OCI-LY1 (cell line): ENCODE results near the gene SLC24A3.

ENCODE experiments used
- H2AFZ ChIP-seq: fragments of 200-600 bp; sonication (generic), shearing (Covaris generic); 2 replicates; pipeline ENCODE4 v1.6.0; 2014; ENCODE audit warnings: antibody characterized with exemption, mild to moderate bottlenecking, low read length
- H3F3A ChIP-seq: fragments of 200-600 bp; sonication (generic), shearing (Covaris generic); 2 replicates; pipeline ENCODE4 v1.6.0; 2014; ENCODE audit warnings: mild to moderate bottlenecking, antibody characterized with exemption, low read length, moderate library complexity; ENCODE audit not compliant: insufficient read depth
- H3K27ac ChIP-seq: fragments of 200-600 bp; sonication (generic); 2 replicates; pipeline ENCODE4 v1.5.1; 2014; ENCODE audit warnings: low read length, mixed run types, mild to moderate bottlenecking, low read depth; ENCODE audit not compliant: poor library complexity, severe bottlenecking
- H3K27me3 ChIP-seq: fragments of 200-600 bp; sonication (generic); 2 replicates; pipeline ENCODE4 v1.6.0; 2014; ENCODE audit warnings: antibody characterized with exemption, mild to moderate bottlenecking, low read length, moderate library complexity; ENCODE audit not compliant: insufficient read depth
- H3K36me3 ChIP-seq: fragments of 200-600 bp; sonication (generic); 2 replicates; pipeline ENCODE4 v1.6.1; 2014; ENCODE audit warnings: mild to moderate bottlenecking, antibody characterized with exemption, low read length, moderate library complexity, mixed read lengths; ENCODE audit not compliant: insufficient read depth
- H3K4me1 ChIP-seq: fragments of 200-600 bp; sonication (generic); 2 replicates; pipeline ENCODE4 v1.5.1; 2014; ENCODE audit warnings: mild to moderate bottlenecking, low read length, moderate library complexity; ENCODE audit not compliant: insufficient read depth, severe bottlenecking
- H3K4me2 ChIP-seq: fragments of 200-600 bp; sonication (generic), shearing (Covaris generic); 2 replicates; pipeline ENCODE4 v1.6.1; 2014; ENCODE audit warnings: low read length
- H3K4me3 ChIP-seq: fragments of 200-600 bp; sonication (generic); 2 replicates; pipeline ENCODE4 v1.5.1; 2014; ENCODE audit warnings: low read length, low read depth, mild to moderate bottlenecking, mixed read lengths; ENCODE audit not compliant: poor library complexity, severe bottlenecking
- H3K79me2 ChIP-seq: fragments of 200-600 bp; shearing (Covaris generic); 2 replicates; pipeline ENCODE4 v1.6.1; 2016; ENCODE audit warnings: mixed run types, low read length, mixed read lengths; ENCODE audit not compliant: insufficient read depth
- H3K9ac ChIP-seq: fragments of 200-600 bp; sonication (generic), shearing (Covaris generic); 2 replicates; pipeline ENCODE4 v1.6.1; 2014; ENCODE audit warnings: mild to moderate bottlenecking, low read length, mixed read lengths
- H3K9me2 ChIP-seq: fragments of 200-600 bp; sonication (generic), shearing (Covaris generic); 2 replicates; pipeline ENCODE4 v1.6.1; 2014; ENCODE audit warnings: low read depth, mild to moderate bottlenecking, low read length, mixed read lengths
- H3K9me3 ChIP-seq: fragments of 200-600 bp; shearing (Covaris generic); 2 replicates; pipeline ENCODE4 v1.6.1; 2014; ENCODE audit warnings: low read length, mixed read lengths
- H4K20me1 ChIP-seq: fragments of 200-600 bp; sonication (generic), shearing (Covaris generic); 2 replicates; pipeline ENCODE4 v1.6.0; 2016; ENCODE audit warnings: mild to moderate bottlenecking, low read length; ENCODE audit not compliant: insufficient read depth
- CTCF ChIP-seq: fragments of 200-600 bp; sonication (generic), shearing (Covaris generic); IDR thresholded peaks from 2 replicates; pipeline ENCODE4 v1.5.1; 2017; ENCODE audit warnings: mild to moderate bottlenecking, antibody characterized with exemption, low read length, moderate library complexity, mixed read lengths
- EZH2 ChIP-seq: fragments of 200-600 bp; sonication (generic), shearing (Covaris generic); IDR thresholded peaks from 2 replicates; pipeline ENCODE4 v1.8.0; 2017; ENCODE audit warnings: borderline replicate concordance, mixed run types, mild to moderate bottlenecking, antibody characterized with exemption, low read length, moderate library complexity, mixed read lengths

SLC24A3 gene

GRCh38 chr20:19737025-19737424, 524.6 kb downstream of the SLC24A3 start:
- no peaks in the 10 kb centered on the region for H3K9me2 ChIP-seq
- no peaks in the 10 kb centered on the region for H3K36me3 ChIP-seq
- no peak overlapping the region for H3K4me3 ChIP-seq
- no peak overlapping the region for H3K27ac ChIP-seq
- no peak overlapping the region for H3K4me2 ChIP-seq
- no peaks in the 10 kb centered on the region for H3K4me1 ChIP-seq
- H3K9ac ChIP-seq: no peak overlapping the region
- H3K9me3 ChIP-seq: no peaks in the 10 kb centered on the region
- H3K27me3 ChIP-seq: no peaks in the 10 kb centered on the region
- H3K79me2 ChIP-seq: no peaks in the 10 kb centered on the region
- no peak overlapping the region for H2AFZ ChIP-seq
- H4K20me1 ChIP-seq: no peaks in the 10 kb centered on the region
- TF ChIP-seq EZH2 (no peak), CTCF (no peak)
- no peaks in the 10 kb centered on the region for H3F3A ChIP-seq

- H3K9me2 ChIP-seq: no peaks in the 10 kb centered on the region
- H3K27me3 ChIP-seq: no peaks in the 10 kb centered on the region
- H3K4me3 ChIP-seq: no peak overlapping the region
- H3K4me2 ChIP-seq: no peak overlapping the region
- H2AFZ ChIP-seq: no peak overlapping the region
- H4K20me1 ChIP-seq: no peaks in the 10 kb centered on the region
- no peaks in the 10 kb centered on the region for H3K9me3 ChIP-seq
- no peak overlapping the region for H3K9ac ChIP-seq
- no peak overlapping the region for H3K27ac ChIP-seq
- H3K79me2 ChIP-seq: no peaks in the 10 kb centered on the region
- TF ChIP-seq EZH2 (no peak), CTCF (no peak)
- H3F3A ChIP-seq: no peaks in the 10 kb centered on the region
- no peaks in the 10 kb centered on the region for H3K4me1 ChIP-seq
- H3K36me3 ChIP-seq: no peaks in the 10 kb centered on the region
Observed at GRCh38 chr20:19738951-19739350, 526.5 kb downstream of the SLC24A3 start.

GRCh38 chr20:19739351-19739750, 526.9 kb downstream of the SLC24A3 start:
- Histone ChIP-seq H3K27ac (no peak overlapping the region), H3K4me3 (no peak overlapping the region), H3K4me2 (no peak overlapping the region), H3K4me1 (no peaks in the 10 kb centered on the region), H3K9me3 (no peaks in the 10 kb centered on the region), H3F3A (no peaks in the 10 kb centered on the region), H3K79me2 (no peaks in the 10 kb centered on the region), H3K27me3 (no peaks in the 10 kb centered on the region), H2AFZ (no peak overlapping the region), H3K9ac (no peak overlapping the region), H3K9me2 (no peaks in the 10 kb centered on the region), H3K36me3 (no peaks in the 10 kb centered on the region), H4K20me1 (no peaks in the 10 kb centered on the region)
- no peak for TF ChIP-seq EZH2
- no peak for TF ChIP-seq CTCF
